SK-N-MC (cell line): ENCODE results near the gene DNAJC27.
A peak's percentile ranks its signal among the peaks of the same experiment; 100 is the strongest.

ENCODE experiments used
- DNase-seq: peaks from one replicate; pipeline ENCODE4 v3.0.0-alpha.2; 2011; ENCODE audit warnings: low read depth, low spot score
- H3K27ac ChIP-seq: fragments of 200-600 bp; sonication (generic); 2 replicates; pipeline ENCODE4 v1.5.1; 2016; ENCODE audit warnings: mixed run types
- H3K36me3 ChIP-seq: fragments of 200-600 bp; sonication (generic); 2 replicates; pipeline ENCODE4 v1.6.1; 2017; ENCODE audit warnings: antibody characterized with exemption, low read length, mixed read lengths; ENCODE audit not compliant: insufficient read depth
- H3K4me3 ChIP-seq: fragments of 200-600 bp; sonication (generic); 2 replicates; pipeline ENCODE4 v1.5.1; 2016
- H3K9ac ChIP-seq: fragments of 200-600 bp; sonication (generic); 2 replicates; pipeline ENCODE4 v1.8.0; 2017; ENCODE audit warnings: mixed run types, mixed read lengths; ENCODE audit not compliant: insufficient read length
- H3K9me3 ChIP-seq: fragments of 200-600 bp; sonication (generic); 2 replicates; pipeline ENCODE4 v1.6.1; 2017; ENCODE audit warnings: low read depth, mild to moderate bottlenecking, antibody characterized with exemption, low read length, moderate library complexity, mixed read lengths
- EZH2 ChIP-seq: fragments of 200-600 bp; sonication (generic); IDR thresholded peaks from one replicate; pipeline ENCODE4 v1.6.1; 2017; ENCODE audit warnings: antibody characterized with exemption
- FOXP2 ChIP-seq: optimal IDR thresholded peaks from 2 replicates; pipeline ENCODE3; 2011; ENCODE audit warnings: mild to moderate bottlenecking, moderate library complexity; ENCODE audit not compliant: insufficient read depth; ENCODE audit errors: extremely low read length, control extremely low read depth
- POLR2AphosphoS5 ChIP-seq: IDR thresholded peaks from 2 replicates; pipeline ENCODE4 v1.6.1; 2012; ENCODE audit warnings: mild to moderate bottlenecking, low read depth, low read length, borderline replicate concordance

The DNAJC27 gene

DNA sequence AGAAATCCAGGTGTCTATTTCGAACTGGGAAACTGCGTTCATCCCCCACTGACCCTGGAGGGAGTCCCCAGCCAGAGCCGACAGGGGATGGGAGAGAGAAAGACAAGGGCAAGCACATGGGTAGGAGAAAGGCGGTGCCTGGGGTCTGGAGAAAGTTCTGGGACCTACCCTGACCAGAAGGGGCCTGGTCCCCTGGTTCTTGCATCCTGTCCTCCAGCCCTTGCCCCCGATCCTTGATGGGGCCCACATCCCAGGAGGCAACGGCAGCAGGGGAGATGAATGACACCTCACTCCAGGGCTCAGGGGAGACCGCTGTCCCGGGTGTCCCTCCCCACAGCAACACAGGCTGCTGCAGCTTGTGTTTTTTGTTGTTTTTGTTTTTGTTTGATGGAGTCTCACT lies 56.6 kb downstream of the DNAJC27 start:
- DNase-seq: no peak
- H3K9me3 ChIP-seq: no peaks in the 10 kb centered on the region
- TF ChIP-seq FOXP2 (no peak), EZH2 (no peak), POLR2AphosphoS5 (no peak)
- no peak overlapping the region for H3K27ac ChIP-seq
- no peak overlapping the region for H3K4me3 ChIP-seq
- no peak overlapping the region for H3K9ac ChIP-seq
- peaks cover 8% of the 10 kb centered on the region; the same call in 1 of the 2 replicates for H3K36me3 ChIP-seq

DNA sequence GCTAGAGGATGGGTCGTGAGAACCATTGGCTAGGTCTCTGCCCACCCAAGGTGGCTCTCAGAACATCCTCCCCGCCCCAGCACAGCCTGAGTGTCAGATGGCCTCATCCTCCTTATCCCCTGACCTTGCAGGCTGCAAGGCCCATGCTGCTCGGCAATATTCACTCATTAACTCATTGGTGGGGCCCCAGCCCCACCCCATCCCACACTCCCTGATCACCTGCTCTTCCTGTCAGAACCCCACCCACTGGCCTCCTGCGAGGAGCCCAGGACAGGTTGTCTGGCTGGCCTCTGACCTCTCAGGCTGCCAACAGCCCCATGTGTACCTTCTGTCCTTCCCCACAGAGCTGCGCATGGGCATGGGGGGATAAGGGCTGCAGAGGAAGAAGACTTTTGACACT lies 57.0 kb downstream of the DNAJC27 start:
- H3K36me3 ChIP-seq: peaks cover 10% of the 10 kb centered on the region; the same call in 1 of the 2 replicates
- no peak overlapping the region for H3K4me3 ChIP-seq
- no peaks in the 10 kb centered on the region for H3K9me3 ChIP-seq
- DNase-seq: no peak
- no peak for TF ChIP-seq EZH2
- TF ChIP-seq POLR2AphosphoS5: no peak
- no peak for TF ChIP-seq FOXP2
- no peak overlapping the region for H3K9ac ChIP-seq
- no peak overlapping the region for H3K27ac ChIP-seq

DNA sequence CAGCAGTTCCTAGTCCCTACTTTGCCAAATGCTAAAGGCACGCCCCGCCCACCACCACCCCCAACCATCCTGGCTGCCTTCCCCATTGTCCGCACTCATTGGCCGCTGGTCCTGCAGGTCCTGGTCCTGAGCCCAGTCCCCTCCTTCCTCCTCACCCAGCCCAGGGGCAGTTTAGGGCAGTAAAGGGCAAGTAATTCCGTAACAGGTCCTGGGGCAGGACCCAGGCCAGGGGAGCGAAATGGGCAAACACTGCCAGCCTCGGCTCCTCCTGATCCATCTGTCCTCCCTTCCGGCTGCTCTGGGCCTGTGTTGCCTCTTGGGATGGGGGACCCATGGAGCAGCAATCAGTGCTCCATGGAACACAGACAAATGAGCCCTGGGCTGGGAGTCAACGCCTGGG lies 57.8 kb downstream of the DNAJC27 start:
- no peak for DNase-seq
- peaks cover 10% of the 10 kb centered on the region; the same call in 1 of the 2 replicates for H3K36me3 ChIP-seq
- no peak overlapping the region for H3K4me3 ChIP-seq
- TF ChIP-seq EZH2: no peak
- no peak overlapping the region for H3K27ac ChIP-seq
- no peak overlapping the region for H3K9ac ChIP-seq
- no peaks in the 10 kb centered on the region for H3K9me3 ChIP-seq

DNA sequence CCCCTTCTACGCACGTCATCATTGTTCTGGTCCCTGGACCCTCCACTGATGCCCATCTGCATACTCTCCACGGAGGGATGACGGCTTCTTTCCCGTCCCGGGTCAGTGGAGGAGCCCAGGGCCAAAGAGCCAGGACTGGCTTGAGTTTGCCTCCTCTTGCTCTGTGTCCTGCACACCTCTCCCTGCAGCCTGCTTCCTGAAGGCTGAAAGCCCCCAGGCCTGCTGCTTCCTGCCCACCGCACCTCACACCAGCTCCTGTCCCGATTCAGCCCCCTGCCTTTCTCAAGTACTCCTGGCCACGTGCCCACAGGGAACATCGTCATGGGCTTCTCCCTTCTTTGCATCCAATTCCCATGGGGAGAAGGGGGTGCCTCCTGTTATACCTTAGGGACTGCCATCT lies 58.8 kb downstream of the DNAJC27 start:
- TF ChIP-seq EZH2 (no peak), POLR2AphosphoS5 (no peak), FOXP2 (no peak)
- Histone ChIP-seq H3K9ac (no peak overlapping the region), H3K27ac (no peak overlapping the region), H3K36me3 (peaks cover 10% of the 10 kb centered on the region; the same call in 1 of the 2 replicates), H3K4me3 (no peak overlapping the region), H3K9me3 (no peaks in the 10 kb centered on the region)
- DNase-seq: no peak

DNA sequence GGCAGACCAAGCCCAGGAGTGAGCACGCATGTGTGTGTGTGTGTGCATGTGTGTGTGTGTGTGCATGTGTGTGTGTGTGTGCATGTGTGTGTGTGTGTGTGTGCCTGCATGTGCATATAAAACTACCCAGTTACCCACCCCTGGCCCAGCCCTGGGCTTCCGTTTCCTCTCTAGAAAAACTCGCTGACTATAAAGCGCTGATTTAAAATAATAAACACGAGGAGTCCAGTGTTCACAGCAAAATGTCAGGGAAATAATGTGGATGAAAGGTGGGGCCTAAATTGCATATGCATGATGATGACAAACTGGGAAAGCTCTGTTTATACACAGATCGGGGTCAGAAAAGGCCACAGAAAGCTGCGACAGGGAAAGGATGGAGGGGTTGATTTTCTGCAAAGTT lies 59.2 kb downstream of the DNAJC27 start:
- TF ChIP-seq POLR2AphosphoS5 (no peak), EZH2 (no peak), FOXP2 (no peak)
- no peaks in the 10 kb centered on the region for H3K9me3 ChIP-seq
- H3K27ac ChIP-seq: no peak overlapping the region
- no peak for DNase-seq
- peaks cover 10% of the 10 kb centered on the region; the same call in 1 of the 2 replicates for H3K36me3 ChIP-seq
- H3K4me3 ChIP-seq: no peak overlapping the region
- H3K9ac ChIP-seq: no peak overlapping the region

DNA sequence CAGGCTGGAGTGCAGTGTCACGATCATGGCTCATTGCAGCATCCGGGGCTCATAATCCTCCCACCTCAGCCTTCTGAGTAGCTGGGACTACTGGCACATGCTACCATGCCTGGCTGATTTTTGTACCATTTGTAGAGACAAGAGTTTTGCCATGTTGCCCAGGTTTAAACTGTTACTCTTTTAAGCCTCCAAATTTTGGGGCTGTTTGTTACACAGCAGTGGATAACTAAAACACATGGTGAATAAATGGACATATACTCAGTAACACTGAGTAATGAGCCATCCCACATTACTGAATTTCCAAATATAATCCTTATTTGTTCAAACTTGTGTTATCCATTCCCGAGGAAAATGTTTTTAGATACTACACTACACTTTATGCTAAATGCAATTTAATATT lies 61.5 kb downstream of the DNAJC27 start:
- TF ChIP-seq FOXP2 (no peak), EZH2 (no peak), POLR2AphosphoS5 (no peak)
- no peak overlapping the region for H3K27ac ChIP-seq
- H3K9me3 ChIP-seq: no peaks in the 10 kb centered on the region
- DNase-seq: no peak
- H3K9ac ChIP-seq: no peak overlapping the region
- peaks cover 10% of the 10 kb centered on the region; the same call in 1 of the 2 replicates for H3K36me3 ChIP-seq
- no peak overlapping the region for H3K4me3 ChIP-seq

DNA sequence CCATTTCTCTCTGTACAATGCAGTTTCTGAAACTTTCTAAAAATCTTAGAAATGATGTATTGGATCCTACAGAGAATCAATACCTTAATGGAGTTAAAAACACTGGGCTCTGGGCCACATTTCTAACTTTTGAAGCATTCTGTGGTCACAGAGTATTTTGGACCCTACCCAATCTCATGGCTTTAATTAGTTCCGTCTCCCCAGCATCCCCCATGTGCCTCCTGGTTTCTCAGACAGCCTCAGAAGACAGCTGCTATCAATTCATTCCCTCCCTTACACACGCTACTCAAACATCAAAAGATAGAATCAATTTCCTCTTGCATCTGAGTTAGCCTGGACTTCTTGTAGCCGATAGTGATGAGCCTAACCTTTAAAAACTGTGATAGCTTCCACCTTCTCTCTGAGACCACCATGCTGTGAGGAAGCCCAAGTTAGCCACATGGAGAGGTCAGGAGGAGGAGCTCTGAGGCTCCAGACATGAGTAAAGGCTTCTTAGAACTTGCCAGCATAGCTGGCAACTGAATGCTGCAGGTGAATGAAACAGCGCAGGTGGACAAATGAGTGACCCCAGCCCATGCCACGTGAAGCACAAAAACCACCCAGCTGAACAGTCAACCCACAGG lies 62.1 kb downstream of the DNAJC27 start:
- H3K9ac ChIP-seq: no peak overlapping the region
- peaks cover 10% of the 10 kb centered on the region; the same call in 1 of the 2 replicates for H3K36me3 ChIP-seq
- no peak for TF ChIP-seq POLR2AphosphoS5
- no peak for TF ChIP-seq EZH2
- TF ChIP-seq FOXP2: no peak
- no peak overlapping the region for H3K4me3 ChIP-seq
- no peaks in the 10 kb centered on the region for H3K9me3 ChIP-seq
- peak; percentile 8 for DNase-seq
- H3K27ac ChIP-seq: no peak overlapping the region; the same call in 1 of the 2 replicates

DNA sequence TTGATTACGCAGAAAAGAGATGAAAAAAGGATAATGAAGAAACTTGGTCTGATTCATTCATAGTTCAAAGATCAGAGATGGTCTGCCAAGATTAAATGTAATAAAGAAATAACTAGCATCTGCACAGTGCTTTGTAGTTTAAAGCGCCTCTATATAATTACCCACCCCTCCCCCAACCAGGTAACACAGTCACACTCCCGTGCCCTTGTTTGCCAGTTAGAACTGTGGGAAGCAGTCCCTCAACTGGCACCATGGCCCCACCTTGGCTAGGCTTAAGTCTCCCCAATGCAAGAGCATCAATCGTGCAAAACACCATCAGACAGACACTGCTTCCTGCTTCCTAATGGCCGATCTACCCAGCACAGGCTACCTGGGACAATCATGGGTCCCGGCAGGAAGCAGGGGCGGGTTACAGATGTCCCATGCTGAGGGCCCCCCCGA lies 63.3 kb downstream of the DNAJC27 start:
- no peak overlapping the region for H3K27ac ChIP-seq
- H3K9ac ChIP-seq: no peak overlapping the region
- no peak for DNase-seq
- no peaks in the 10 kb centered on the region for H3K9me3 ChIP-seq
- H3K4me3 ChIP-seq: no peak overlapping the region
- TF ChIP-seq POLR2AphosphoS5: no peak
- TF ChIP-seq FOXP2: no peak
- TF ChIP-seq EZH2: no peak
- peaks cover 10% of the 10 kb centered on the region; the same call in 1 of the 2 replicates for H3K36me3 ChIP-seq

DNA sequence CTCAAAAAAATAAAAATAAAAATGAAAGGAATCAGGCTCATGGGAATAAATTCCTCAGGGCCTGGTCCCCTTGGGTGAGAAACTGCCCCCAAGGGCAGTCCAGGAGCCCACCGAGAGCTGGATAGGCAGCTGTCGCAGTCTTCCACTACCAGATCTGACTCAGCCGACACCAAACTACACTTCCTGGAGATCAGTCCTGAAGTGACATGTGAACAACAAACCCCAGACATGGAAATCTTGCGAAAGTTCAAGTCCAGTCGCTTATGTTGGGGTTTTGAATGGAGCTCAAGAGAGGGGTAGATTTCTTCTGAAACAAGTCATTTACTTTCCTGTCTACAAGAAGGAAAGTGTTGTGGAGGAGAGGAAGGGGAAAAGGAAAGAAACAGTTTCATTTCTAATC lies 64.6 kb downstream of the DNAJC27 start:
- H3K9ac ChIP-seq: no peak overlapping the region
- no peak overlapping the region for H3K4me3 ChIP-seq
- H3K36me3 ChIP-seq: peaks cover 13% of the 10 kb centered on the region; the same call in 1 of the 2 replicates
- no peaks in the 10 kb centered on the region for H3K9me3 ChIP-seq
- DNase-seq: no peak
- TF ChIP-seq FOXP2 (no peak), EZH2 (no peak), POLR2AphosphoS5 (no peak)
- no peak overlapping the region for H3K27ac ChIP-seq
